ENCODE measurements around the gene INSYN1.
"Not testable (repeated sequence)": the region's sequence is repeated elsewhere in the genome, so short reads cannot be mapped to it uniquely, and the experiment has no call there.

Gene INSYN1

DNA sequence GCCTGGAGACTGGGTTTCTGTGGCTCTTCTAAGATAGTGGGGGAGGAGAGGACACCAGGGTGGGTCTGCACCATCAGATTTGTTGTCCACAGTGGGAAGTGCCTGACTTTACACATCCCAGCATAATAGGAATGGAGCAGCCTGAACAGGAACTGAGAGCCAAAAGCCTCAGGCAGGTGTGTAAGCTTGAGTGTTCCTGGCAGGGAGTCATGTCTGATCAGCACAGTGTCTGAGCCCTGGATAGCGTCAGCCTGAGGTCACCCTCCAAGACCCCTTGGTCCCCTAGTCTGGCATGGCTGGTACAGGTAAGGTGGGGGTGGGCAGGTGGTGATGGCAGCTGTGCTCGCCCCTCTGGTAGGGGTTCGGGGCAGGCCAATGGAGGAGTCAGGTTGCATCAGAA lies 20.2 kb downstream of the INSYN1 start:
- no peak overlapping the region for H3K4me3 ChIP-seq (ENCODE audit: control insufficient read depth, low read depth, low read length)
- no peak for DNase-seq (ENCODE audit: low read depth)
- TF ChIP-seq, protein P1, sequence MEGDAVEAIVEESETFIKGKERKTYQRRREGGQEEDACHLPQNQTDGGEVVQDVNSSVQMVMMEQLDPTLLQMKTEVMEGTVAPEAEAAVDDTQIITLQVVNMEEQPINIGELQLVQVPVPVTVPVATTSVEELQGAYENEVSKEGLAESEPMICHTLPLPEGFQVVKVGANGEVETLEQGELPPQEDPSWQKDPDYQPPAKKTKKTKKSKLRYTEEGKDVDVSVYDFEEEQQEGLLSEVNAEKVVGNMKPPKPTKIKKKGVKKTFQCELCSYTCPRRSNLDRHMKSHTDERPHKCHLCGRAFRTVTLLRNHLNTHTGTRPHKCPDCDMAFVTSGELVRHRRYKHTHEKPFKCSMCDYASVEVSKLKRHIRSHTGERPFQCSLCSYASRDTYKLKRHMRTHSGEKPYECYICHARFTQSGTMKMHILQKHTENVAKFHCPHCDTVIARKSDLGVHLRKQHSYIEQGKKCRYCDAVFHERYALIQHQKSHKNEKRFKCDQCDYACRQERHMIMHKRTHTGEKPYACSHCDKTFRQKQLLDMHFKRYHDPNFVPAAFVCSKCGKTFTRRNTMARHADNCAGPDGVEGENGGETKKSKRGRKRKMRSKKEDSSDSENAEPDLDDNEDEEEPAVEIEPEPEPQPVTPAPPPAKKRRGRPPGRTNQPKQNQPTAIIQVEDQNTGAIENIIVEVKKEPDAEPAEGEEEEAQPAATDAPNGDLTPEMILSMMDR (conservative IDR thresholded peaks at IDR 0.05; ENCODE audit: control insufficient read depth, insufficient read depth, low read depth, low read length), result no peak

DNA sequence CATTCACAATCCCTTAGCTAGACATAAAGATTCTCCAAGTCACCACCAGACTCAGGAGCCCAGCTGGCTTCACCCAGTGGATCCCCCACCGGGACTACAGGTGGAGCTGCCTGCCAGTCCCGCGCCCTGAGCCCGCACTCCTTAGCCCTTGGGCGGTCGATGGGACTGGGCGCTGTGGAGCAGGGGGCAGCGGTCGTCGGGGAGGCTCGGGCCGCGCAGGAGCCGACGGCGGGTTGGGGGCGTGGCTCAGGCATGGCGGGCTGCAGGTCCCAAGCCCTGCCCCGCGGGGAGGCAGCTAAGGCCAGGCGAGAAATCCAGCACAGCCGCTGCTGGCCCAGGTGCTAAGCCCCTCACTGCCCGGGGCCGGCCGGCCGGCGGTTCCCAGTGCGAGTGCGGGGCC lies 21.1 kb downstream of the INSYN1 start:
- not testable (repeated sequence) for DNase-seq (ENCODE audit: low read depth); H3K4me3 ChIP-seq (ENCODE audit: control insufficient read depth, low read depth, low read length)

DNA sequence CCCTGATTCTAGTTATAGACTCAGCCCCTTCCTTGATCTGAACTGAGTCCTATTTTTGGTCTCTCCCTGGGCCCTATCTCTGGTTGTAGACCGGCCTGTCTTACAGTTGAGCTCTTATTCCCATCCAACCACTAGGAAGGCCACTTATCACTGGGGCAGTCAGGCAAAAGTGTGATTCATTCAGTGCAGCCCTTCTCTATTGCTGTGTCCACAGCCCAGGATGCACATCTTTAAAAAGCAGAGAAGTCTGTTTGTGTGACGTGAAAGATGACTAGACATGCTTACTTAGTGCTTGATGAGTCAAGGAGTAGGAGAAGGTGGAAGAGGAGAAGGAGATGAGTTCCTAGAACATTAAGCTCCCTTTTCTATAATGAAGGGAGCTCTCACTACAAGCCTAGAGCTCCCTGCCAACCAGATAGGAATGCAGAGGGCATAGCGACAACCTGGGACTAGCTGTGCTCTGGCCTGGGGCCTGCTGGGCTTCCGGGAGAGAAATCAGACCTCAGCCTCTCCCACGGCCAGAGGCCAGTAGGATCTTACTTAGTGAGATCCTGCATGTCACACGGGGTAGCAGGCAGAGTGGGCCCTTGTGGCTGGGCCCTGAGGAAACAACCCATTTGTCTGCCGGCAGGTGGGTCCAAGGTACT lies 25.7 kb downstream of the INSYN1 start:
- peak; percentile 76 for DNase-seq (ENCODE audit: low read depth)
- TF ChIP-seq, protein P1 (conservative IDR thresholded peaks at IDR 0.05; ENCODE audit: control insufficient read depth, insufficient read depth, low read depth, low read length), result no peak
- H3K4me3 ChIP-seq (ENCODE audit: control insufficient read depth, low read depth, low read length), result no peak overlapping the region

DNA sequence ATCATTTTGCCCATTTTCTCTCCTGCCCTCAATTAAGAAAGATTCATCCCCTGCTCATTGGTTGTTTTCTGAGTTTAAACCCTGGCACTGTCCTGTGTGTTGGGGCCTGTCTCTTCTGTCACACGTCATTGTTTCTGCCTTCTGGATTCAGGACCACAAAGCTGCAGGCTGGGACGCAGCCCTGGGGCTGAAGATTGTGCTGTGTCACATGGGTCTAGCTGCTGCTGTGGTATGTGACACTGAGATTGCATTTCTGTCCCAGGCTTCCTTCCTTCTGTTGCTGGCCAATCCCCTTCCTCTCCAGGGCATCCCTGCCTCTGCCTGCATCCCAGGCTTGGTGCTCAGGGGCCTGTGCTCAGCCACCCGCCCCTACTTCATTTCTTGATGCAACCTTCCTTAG lies 28.9 kb downstream of the INSYN1 start:
- no peak overlapping the region for H3K4me3 ChIP-seq (ENCODE audit: control insufficient read depth, low read depth, low read length)
- no peak for DNase-seq (ENCODE audit: low read depth)
- TF ChIP-seq, protein P1 (conservative IDR thresholded peaks at IDR 0.05; ENCODE audit: control insufficient read depth, insufficient read depth, low read depth, low read length), result no peak

DNA sequence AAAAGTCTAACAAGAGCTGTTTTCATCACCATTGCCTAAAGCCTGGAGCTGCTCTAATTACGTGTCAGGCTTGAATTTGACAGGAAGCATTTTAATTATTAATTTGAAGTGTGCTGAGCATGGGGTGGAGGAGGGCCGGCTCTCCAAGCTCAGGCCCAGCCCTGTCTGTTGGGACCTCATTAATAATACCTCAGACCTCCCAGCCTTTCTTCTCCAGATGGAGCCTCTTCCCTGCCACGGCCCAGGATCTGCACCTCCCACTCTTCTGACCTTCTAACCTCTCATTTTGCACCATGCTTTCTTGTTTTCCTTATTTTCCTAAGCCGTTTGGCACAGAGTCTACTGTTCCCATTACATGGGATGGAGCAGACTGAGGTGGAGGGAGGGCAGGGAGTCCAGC lies 30.0 kb downstream of the INSYN1 start:
- no peak for DNase-seq (ENCODE audit: low read depth)
- TF ChIP-seq, protein P1 (conservative IDR thresholded peaks at IDR 0.05; ENCODE audit: control insufficient read depth, insufficient read depth, low read depth, low read length), result no peak
- H3K4me3 ChIP-seq (ENCODE audit: control insufficient read depth, low read depth, low read length), result no peak overlapping the region

DNA sequence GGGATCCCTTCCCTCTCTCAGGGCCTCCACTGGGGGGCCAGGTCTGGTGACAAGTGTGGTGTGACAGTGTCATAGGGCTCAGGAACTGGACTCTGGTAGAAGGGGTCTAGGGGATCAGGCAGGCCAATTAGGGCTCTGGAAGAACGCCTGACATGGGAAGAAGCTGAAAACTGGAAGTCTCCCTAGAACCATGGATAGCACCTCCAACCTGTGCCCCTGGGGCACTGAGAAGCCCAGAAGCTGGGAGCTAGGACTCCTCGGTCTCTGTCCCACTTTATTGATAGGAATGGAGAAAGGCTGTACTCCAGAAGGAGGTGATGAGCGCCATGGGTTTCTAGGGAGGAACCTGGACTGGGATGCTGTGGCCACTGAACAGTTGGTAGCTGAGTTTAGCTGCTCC lies 30.7 kb downstream of the INSYN1 start:
- DNase-seq (ENCODE audit: low read depth), result no peak
- TF ChIP-seq, protein P1 (conservative IDR thresholded peaks at IDR 0.05; ENCODE audit: control insufficient read depth, insufficient read depth, low read depth, low read length), result no peak
- no peak overlapping the region for H3K4me3 ChIP-seq (ENCODE audit: control insufficient read depth, low read depth, low read length)

DNA sequence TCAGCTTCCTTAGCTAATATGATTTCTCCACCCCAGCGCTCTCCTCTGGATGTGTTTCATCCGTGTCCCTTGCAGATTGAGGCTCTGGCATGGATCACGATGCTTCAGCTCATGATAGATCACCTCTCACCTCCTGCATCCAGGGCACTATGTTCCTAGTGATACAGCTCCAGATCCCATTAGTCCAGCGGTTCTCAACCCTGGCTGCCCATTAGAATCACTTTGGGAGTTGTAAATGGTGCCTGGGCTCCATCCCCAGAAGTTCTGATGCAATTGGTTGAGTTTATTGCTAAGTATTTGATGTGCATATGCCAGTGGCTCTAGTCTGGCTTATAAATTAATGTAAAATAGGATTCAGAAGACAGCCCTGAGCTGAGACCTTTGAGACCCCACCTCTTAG lies 34.5 kb downstream of the INSYN1 start:
- H3K4me3 ChIP-seq (ENCODE audit: control insufficient read depth, low read depth, low read length), result no peak overlapping the region
- TF ChIP-seq, protein P1 (conservative IDR thresholded peaks at IDR 0.05; ENCODE audit: control insufficient read depth, insufficient read depth, low read depth, low read length), result no peak
- no peak for DNase-seq (ENCODE audit: low read depth)
